Keratinocyte (primary cell): ENCODE data around the gene C19orf85.

Experiments used
- EZH2 ChIP-seq: IDR thresholded peaks from one replicate; pipeline ENCODE4 v1.6.1; 2012; ENCODE audit warnings: inconsistent platforms, mild to moderate bottlenecking, low read length, moderate library complexity
- TF ChIP-seq, protein P1 (sequence below), 3 experiments: IDR thresholded peaks in 1 of 3; conservative IDR thresholded peaks in 1 of 3; optimal IDR thresholded peaks in 1 of 3; 2 replicates in 2 of 3; 3 replicates in 1 of 3; pipeline versions ENCODE3 to v1.5.1; 2011; ENCODE audit warnings: low read length in 3 of 3, mild to moderate bottlenecking in 3 of 3, moderate library complexity in 2 of 3, control low read depth in 1 of 3, inconsistent platforms in 1 of 3; ENCODE audit not compliant: insufficient read depth in 2 of 3; ENCODE audit errors: extremely low read depth in 1 of 3

DNA sequence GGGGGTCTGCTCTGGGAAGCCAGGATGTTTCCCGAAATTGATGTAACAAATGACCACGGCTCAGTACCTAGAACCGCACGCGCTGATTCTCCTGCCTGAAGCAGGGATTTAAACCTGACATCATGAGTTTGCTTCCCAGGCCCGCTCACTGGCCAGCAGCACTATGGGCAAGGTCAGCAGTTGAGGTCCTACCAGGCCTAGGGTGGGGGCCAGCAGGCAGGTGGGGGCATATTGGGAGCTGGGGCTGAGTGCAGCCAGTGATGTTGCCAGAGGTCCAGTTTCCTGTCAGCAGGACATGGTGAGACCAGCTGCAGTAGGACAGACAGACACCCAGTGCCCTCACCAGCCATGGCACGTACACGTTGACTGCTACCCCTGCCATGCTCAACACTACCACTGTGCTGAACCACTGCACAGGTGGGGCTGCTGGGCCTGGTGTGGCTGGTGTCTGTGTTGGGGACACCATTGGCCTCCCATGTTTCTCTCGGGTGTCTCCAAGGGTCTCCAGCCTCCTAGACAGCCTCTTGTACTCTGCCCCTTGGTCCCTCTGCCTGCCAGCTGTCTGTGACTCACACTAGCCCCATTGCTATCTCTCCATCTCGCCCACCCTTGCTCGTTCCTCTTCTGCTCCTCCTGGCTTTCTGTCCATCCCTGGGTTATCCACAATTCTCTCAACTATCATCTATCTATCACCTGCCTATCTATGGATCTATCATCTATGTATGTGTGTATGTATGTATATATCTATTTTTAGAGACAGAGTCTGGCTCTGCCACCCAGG lies 1.1 kb upstream of the C19orf85 start:
- TF ChIP-seq, protein P1, sequence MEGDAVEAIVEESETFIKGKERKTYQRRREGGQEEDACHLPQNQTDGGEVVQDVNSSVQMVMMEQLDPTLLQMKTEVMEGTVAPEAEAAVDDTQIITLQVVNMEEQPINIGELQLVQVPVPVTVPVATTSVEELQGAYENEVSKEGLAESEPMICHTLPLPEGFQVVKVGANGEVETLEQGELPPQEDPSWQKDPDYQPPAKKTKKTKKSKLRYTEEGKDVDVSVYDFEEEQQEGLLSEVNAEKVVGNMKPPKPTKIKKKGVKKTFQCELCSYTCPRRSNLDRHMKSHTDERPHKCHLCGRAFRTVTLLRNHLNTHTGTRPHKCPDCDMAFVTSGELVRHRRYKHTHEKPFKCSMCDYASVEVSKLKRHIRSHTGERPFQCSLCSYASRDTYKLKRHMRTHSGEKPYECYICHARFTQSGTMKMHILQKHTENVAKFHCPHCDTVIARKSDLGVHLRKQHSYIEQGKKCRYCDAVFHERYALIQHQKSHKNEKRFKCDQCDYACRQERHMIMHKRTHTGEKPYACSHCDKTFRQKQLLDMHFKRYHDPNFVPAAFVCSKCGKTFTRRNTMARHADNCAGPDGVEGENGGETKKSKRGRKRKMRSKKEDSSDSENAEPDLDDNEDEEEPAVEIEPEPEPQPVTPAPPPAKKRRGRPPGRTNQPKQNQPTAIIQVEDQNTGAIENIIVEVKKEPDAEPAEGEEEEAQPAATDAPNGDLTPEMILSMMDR (optimal IDR thresholded peaks at IDR 0.05 in 1 of 3, IDR thresholded peaks at IDR 0.05 in 1 of 3, conservative IDR thresholded peaks at IDR 0.05 in 1 of 3; ENCODE audit: extremely low read depth in 1 of 3, insufficient read depth in 2 of 3, low read length in 3 of 3) = no peak
- no peak for TF ChIP-seq EZH2
